Cardiac fibroblast (primary cell): ENCODE results near the gene XIAP.

ENCODE experiments used
- DNase-seq, 2 donors: peaks; one replicate each; pipeline versions ENCODE4 v3.0.0 to v3.0.0-alpha.2; 2010; ENCODE audit warnings: low read depth in 2 of 2
- H3K4me3 ChIP-seq, 2 donors: replicated peaks in 1 of 2; 1 replicate in 1 of 2; 2 replicates in 1 of 2; pipeline ENCODE4 v1.5.1; 2011; ENCODE audit warnings: low read depth in 2 of 2, low read length in 2 of 2, mild to moderate bottlenecking in 2 of 2, moderate library complexity in 1 of 2
- CTCF ChIP-seq: IDR thresholded peaks from one replicate; pipeline ENCODE4 v1.5.1; 2011; ENCODE audit warnings: low read depth, mild to moderate bottlenecking, low read length, inconsistent platforms

Gene XIAP

GRCh38 chrX:123959281-123960063 lies 99.6 kb downstream of the XIAP start:
- H3K4me3 ChIP-seq: peak overlapping the region; percentile 59 to 61
- peak; percentile 41 to 55 for DNase-seq
- no peak for TF ChIP-seq CTCF

- no peak for TF ChIP-seq CTCF
- no peak for DNase-seq
- H3K4me3 ChIP-seq: peak overlapping the region; percentile 72 to 76
These were observed 101.1 kb downstream of the XIAP start for GRCh38 chrX:123960956-123961267.

- TF ChIP-seq CTCF: no peak
- peak within 1 kb of the TSS; percentile 72 to 76 for H3K4me3 ChIP-seq
- DNase-seq: peak; percentile 85 to 93
These were observed 101.6 kb downstream of the XIAP start, which contains the start of gene STAG2 for GRCh38 chrX:123961268-123962005. Gene STAG2, plus strand, starts transcription at chrX:123961706. Its CDS starts 60,922 bp downstream, at chrX:124022628.

GRCh38 chrX:123962006-123962467 lies 102.2 kb downstream of the XIAP start:
- peak overlapping the region; percentile 72 to 76 for H3K4me3 ChIP-seq
- DNase-seq: no peak
- no peak for TF ChIP-seq CTCF

- DNase-seq: peak; percentile 95 to 96
- H3K4me3 ChIP-seq: peak overlapping the region; percentile 72 to 76
- no peak for TF ChIP-seq CTCF
These were observed 103.0 kb downstream of the XIAP start for GRCh38 chrX:123962794-123963373.
